ENCODE results near the gene FEN1.

DNA sequence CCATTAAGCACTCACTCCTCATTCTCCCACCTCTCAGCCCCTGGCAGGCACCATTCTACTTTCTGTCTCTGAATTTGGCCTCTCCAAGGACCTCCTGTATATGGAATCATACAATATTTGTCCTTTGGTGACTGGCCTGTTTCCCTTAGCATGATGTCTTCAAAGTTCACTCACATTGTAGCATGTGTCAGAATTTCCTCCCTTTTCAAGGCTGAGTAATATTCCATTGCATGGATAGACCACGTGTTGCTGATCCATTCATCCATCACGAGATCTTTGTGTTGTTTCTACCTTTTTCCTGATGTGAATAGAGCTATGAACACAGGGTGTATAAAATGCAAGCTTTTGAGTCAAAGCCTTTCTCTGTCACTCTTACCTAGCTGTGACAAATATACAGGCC is 47.0 kb downstream of the FEN1 start:
- TF ChIP-seq BHLHE40 (IDR thresholded peaks at IDR 0.05; ENCODE audit: borderline replicate concordance), result no peak
- TF ChIP-seq, protein P1, sequence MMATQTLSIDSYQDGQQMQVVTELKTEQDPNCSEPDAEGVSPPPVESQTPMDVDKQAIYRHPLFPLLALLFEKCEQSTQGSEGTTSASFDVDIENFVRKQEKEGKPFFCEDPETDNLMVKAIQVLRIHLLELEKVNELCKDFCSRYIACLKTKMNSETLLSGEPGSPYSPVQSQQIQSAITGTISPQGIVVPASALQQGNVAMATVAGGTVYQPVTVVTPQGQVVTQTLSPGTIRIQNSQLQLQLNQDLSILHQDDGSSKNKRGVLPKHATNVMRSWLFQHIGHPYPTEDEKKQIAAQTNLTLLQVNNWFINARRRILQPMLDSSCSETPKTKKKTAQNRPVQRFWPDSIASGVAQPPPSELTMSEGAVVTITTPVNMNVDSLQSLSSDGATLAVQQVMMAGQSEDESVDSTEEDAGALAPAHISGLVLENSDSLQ (IDR thresholded peaks at IDR 0.05), result no peak
- TF ChIP-seq ARNT (IDR thresholded peaks at IDR 0.05), result no peak
- no peak for TF ChIP-seq ELF4 (IDR thresholded peaks at IDR 0.05)
- TF ChIP-seq ZNF384 (IDR thresholded peaks at IDR 0.05), result no peak
- no peak for TF ChIP-seq SUZ12 (IDR thresholded peaks at IDR 0.05)
